Neural cell (in vitro differentiated cells): Measurements from ENCODE around the gene FNDC3B. TPM values are rescaled to one million over a fixed set of nuclear protein-coding genes. Genes with fewer than 3 reads are reported as not detected.

Experiments used
- H2AFZ ChIP-seq: fragments of 200-600, 300-800 bp; sonication (generic), shearing (Covaris generic); 2 replicates; pipeline ENCODE4 v1.6.0; 2014; ENCODE audit warnings: low read depth, mild to moderate bottlenecking, antibody characterized with exemption, low read length, moderate library complexity
- H3F3A ChIP-seq: fragments of 200-600 bp; shearing (Covaris generic); 2 replicates; pipeline ENCODE4 v1.6.1; 2016; ENCODE audit warnings: mild to moderate bottlenecking, moderate library complexity, mixed read lengths, antibody characterized with exemption, low read length; ENCODE audit not compliant: insufficient read depth, poor library complexity, severe bottlenecking
- H3K27ac ChIP-seq: fragments of 200-600, 300-800 bp; sonication (generic), shearing (Covaris generic); 2 replicates; pipeline ENCODE4 v1.5.1; 2014; ENCODE audit warnings: mild to moderate bottlenecking, low read length, moderate library complexity
- H3K27me3 ChIP-seq: fragments of 300-800, 200-600 bp; sonication (generic), shearing (Covaris generic); 2 replicates; pipeline ENCODE4 v1.6.0; 2014; ENCODE audit warnings: mild to moderate bottlenecking, low read depth, low read length, moderate library complexity; ENCODE audit not compliant: insufficient read depth
- H3K36me3 ChIP-seq: fragments of 300-800, 200-600 bp; sonication (generic), shearing (Covaris generic); 2 replicates; pipeline ENCODE4 v1.5.1; 2014; ENCODE audit warnings: mild to moderate bottlenecking, antibody characterized with exemption, low read length, moderate library complexity; ENCODE audit not compliant: insufficient read depth
- H3K4me2 ChIP-seq: fragments of 300-800, 200-600 bp; sonication (generic), shearing (Covaris generic); 2 replicates; pipeline ENCODE4 v1.6.0; 2014; ENCODE audit warnings: mild to moderate bottlenecking, low read length
- H3K4me3 ChIP-seq: fragments of 300-800, 200-600 bp; sonication (generic), shearing (Covaris generic); 2 replicates; pipeline ENCODE4 v1.5.1; 2014; ENCODE audit warnings: mild to moderate bottlenecking, low read length, moderate library complexity
- H3K79me2 ChIP-seq: fragments of 200-600 bp; shearing (Covaris generic); replicated peaks from 2 replicates; pipeline ENCODE4 v1.6.0; 2014; ENCODE audit warnings: mild to moderate bottlenecking, low read length, moderate library complexity; ENCODE audit not compliant: insufficient read depth
- H3K9ac ChIP-seq: fragments of 300-800, 200-600 bp; sonication (generic), shearing (Covaris generic); 2 replicates; pipeline ENCODE4 v1.6.1; 2016; ENCODE audit warnings: mild to moderate bottlenecking, low read length, mixed read lengths
- H3K9me2 ChIP-seq: fragments of 200-600 bp; shearing (Covaris generic); 2 replicates; pipeline ENCODE4 v1.6.1; 2016; ENCODE audit warnings: mild to moderate bottlenecking, low read length, mixed read lengths; ENCODE audit not compliant: insufficient read depth
- H3K9me3 ChIP-seq: fragments of 200-600, 300-800 bp; sonication (generic), shearing (Covaris generic); 2 replicates; pipeline ENCODE4 v1.6.1; 2016; ENCODE audit warnings: mild to moderate bottlenecking, mixed run types, low read length, moderate library complexity, mixed read lengths
- H4K20me1 ChIP-seq: fragments of 200-600 bp; shearing (Covaris generic); 2 replicates; pipeline ENCODE4 v1.6.1; 2016; ENCODE audit warnings: mild to moderate bottlenecking, mixed run types; ENCODE audit not compliant: insufficient read depth
- EP300 ChIP-seq: fragments of 450-650 bp; conservative IDR thresholded peaks from 2 replicates; pipeline ENCODE4 v1.6.1; 2014; ENCODE audit warnings: antibody characterized with exemption, mild to moderate bottlenecking, moderate library complexity; ENCODE audit not compliant: poor library complexity, severe bottlenecking
- EZH2 ChIP-seq: fragments of 200-600, 300-800 bp; shearing (Covaris generic), sonication (generic); IDR thresholded peaks from 2 replicates; pipeline ENCODE4 v1.6.1; 2014; ENCODE audit warnings: antibody characterized with exemption, low read length, borderline replicate concordance, mild to moderate bottlenecking; ENCODE audit not compliant: insufficient read depth, poor library complexity, severe bottlenecking
- MXI1 ChIP-seq: fragments of 450-650 bp; conservative IDR thresholded peaks from 2 replicates; pipeline ENCODE4 v1.6.1; 2014; ENCODE audit warnings: antibody characterized with exemption, mild to moderate bottlenecking; ENCODE audit not compliant: poor library complexity, severe bottlenecking
- POLR2AphosphoS5 ChIP-seq: IDR thresholded peaks from 2 replicates; pipeline ENCODE4 v1.6.1; 2012
- RAD21 ChIP-seq: fragments of 450-650 bp; conservative IDR thresholded peaks from 2 replicates; pipeline ENCODE4 v1.6.1; 2014; ENCODE audit warnings: antibody characterized with exemption, mild to moderate bottlenecking, moderate library complexity
- SMC3 ChIP-seq: fragments of 450-650 bp; conservative IDR thresholded peaks from 2 replicates; pipeline ENCODE4 v1.6.1; 2014; ENCODE audit warnings: antibody characterized with exemption, mild to moderate bottlenecking, moderate library complexity; ENCODE audit not compliant: poor library complexity
- TAF1 ChIP-seq: IDR thresholded peaks from 2 replicates; pipeline ENCODE4 v1.6.1; 2012; ENCODE audit warnings: low read depth
- polyA plus RNA-seq: library from polyadenylated mRNA; depleted of rRNA; stranded (reverse); fragments of >200 nt; gene quantifications from 2 replicates; pipeline ENCODE4 v1.2.3, GENCODE V29; 2014
- TF ChIP-seq, protein P1 (sequence below): IDR thresholded peaks from 2 replicates; pipeline ENCODE4 v1.6.1; 2012; ENCODE audit warnings: borderline replicate concordance
- TF ChIP-seq, protein P2 (sequence below): fragments of 450-650 bp; IDR thresholded peaks from 2 replicates; pipeline ENCODE4 v1.5.1; 2014; ENCODE audit warnings: antibody characterized with exemption, mild to moderate bottlenecking, moderate library complexity; ENCODE audit not compliant: poor library complexity, severe bottlenecking

Gene FNDC3B
- polyA plus RNA-seq, 1 donor from 2014 or later = 4.9 TPM

DNA sequence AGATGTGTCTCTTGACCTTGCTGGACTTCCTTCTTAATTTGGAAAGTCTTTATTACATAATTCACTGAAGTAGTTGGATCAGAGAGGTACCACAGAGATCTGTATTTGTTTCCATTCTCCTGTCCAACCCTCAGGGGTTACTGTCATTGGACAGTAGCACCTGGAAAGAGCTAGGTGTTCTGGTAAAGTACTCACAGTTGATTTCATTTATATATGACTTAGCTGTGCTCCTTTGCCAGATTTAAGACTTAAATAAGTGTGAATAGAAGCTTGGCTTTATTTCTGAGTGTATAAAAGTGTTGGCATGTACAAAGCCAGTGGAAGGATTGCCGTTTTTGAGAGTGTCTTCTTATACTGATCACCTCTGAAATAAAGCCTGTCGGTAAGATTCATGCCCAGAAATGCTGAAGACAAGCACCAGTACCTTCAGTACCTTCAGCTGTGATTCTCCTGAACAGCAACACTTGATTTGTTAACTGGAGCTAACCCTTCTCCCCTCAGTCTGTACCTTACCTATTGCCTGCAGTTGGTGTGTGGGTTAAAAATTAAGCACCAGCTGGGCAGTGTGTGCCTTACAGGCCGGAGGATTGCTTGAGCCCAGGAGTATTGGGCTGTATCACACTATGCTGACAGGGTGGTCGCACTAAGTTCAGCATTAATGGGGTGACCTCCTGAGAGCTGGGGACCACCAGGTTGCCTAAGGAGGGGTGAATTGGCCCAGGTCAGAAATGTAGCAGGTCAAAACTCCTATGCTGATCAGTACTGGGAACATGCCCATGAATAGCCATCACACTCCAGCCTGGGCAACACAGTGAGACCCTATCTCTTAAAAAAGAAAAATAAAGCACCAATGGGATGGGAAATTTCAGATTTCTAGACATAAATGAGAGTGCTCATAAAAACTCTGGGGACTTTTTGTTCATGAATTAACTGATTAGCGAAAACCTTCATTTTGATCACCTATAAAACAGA is 197.7 kb downstream of the FNDC3B start:
- TF ChIP-seq SMC3 (no peak), POLR2AphosphoS5 (no peak), MXI1 (no peak), TAF1 (no peak), EZH2 (no peak), EP300 (no peak), RAD21 (no peak)
- TF ChIP-seq, protein P1, sequence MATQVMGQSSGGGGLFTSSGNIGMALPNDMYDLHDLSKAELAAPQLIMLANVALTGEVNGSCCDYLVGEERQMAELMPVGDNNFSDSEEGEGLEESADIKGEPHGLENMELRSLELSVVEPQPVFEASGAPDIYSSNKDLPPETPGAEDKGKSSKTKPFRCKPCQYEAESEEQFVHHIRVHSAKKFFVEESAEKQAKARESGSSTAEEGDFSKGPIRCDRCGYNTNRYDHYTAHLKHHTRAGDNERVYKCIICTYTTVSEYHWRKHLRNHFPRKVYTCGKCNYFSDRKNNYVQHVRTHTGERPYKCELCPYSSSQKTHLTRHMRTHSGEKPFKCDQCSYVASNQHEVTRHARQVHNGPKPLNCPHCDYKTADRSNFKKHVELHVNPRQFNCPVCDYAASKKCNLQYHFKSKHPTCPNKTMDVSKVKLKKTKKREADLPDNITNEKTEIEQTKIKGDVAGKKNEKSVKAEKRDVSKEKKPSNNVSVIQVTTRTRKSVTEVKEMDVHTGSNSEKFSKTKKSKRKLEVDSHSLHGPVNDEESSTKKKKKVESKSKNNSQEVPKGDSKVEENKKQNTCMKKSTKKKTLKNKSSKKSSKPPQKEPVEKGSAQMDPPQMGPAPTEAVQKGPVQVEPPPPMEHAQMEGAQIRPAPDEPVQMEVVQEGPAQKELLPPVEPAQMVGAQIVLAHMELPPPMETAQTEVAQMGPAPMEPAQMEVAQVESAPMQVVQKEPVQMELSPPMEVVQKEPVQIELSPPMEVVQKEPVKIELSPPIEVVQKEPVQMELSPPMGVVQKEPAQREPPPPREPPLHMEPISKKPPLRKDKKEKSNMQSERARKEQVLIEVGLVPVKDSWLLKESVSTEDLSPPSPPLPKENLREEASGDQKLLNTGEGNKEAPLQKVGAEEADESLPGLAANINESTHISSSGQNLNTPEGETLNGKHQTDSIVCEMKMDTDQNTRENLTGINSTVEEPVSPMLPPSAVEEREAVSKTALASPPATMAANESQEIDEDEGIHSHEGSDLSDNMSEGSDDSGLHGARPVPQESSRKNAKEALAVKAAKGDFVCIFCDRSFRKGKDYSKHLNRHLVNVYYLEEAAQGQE = no peak
- TF ChIP-seq, protein P2, sequence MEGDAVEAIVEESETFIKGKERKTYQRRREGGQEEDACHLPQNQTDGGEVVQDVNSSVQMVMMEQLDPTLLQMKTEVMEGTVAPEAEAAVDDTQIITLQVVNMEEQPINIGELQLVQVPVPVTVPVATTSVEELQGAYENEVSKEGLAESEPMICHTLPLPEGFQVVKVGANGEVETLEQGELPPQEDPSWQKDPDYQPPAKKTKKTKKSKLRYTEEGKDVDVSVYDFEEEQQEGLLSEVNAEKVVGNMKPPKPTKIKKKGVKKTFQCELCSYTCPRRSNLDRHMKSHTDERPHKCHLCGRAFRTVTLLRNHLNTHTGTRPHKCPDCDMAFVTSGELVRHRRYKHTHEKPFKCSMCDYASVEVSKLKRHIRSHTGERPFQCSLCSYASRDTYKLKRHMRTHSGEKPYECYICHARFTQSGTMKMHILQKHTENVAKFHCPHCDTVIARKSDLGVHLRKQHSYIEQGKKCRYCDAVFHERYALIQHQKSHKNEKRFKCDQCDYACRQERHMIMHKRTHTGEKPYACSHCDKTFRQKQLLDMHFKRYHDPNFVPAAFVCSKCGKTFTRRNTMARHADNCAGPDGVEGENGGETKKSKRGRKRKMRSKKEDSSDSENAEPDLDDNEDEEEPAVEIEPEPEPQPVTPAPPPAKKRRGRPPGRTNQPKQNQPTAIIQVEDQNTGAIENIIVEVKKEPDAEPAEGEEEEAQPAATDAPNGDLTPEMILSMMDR = no peak

DNA sequence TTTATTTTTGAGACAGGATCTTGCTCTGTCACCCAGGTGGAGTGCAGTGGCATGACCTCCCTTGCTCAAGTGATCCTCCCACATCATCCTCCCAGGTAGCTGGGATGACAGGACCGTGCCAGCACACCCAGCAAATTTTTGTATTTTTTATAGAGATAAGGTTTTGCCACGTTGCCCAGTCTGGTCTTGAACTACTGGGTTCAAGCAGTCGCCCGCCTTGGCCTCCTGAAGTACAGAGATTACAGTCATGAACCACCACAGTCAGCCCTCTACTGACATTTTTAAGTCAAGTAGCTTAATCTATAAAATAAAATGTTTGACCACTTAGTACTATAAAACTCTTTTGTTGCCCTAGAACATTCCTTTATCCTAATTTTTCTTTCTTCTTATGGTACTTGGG is 198.8 kb downstream of the FNDC3B start:
- H3K27me3 ChIP-seq = no peaks in the 10 kb centered on the region
- H4K20me1 ChIP-seq = no peaks in the 10 kb centered on the region
- H3K36me3 ChIP-seq = no peaks in the 10 kb centered on the region
- no peaks in the 10 kb centered on the region for H3K9me2 ChIP-seq
- no peak overlapping the region for H3K4me3 ChIP-seq
- H3F3A ChIP-seq = no peaks in the 10 kb centered on the region
- H3K9me3 ChIP-seq = no peaks in the 10 kb centered on the region
- TF ChIP-seq TAF1 (no peak), RAD21 (no peak), POLR2AphosphoS5 (no peak), EP300 (no peak), EZH2 (no peak), MXI1 (no peak), SMC3 (no peak)
- TF ChIP-seq, protein P2 = no peak
- TF ChIP-seq, protein P1 = no peak
- no peaks in the 10 kb centered on the region for H3K79me2 ChIP-seq
- H3K27ac ChIP-seq = no peak overlapping the region
- H2AFZ ChIP-seq = no peak overlapping the region
- no peak overlapping the region for H3K9ac ChIP-seq
- H3K4me2 ChIP-seq = no peak overlapping the region

More for the DNA sequence above, 197.7 kb downstream of the FNDC3B start:
- Histone ChIP-seq H3K4me2 (no peak overlapping the region), H3K9me3 (no peaks in the 10 kb centered on the region), H4K20me1 (no peaks in the 10 kb centered on the region), H3K79me2 (no peaks in the 10 kb centered on the region), H3K27me3 (no peaks in the 10 kb centered on the region), H3K36me3 (no peaks in the 10 kb centered on the region), H3K4me3 (no peak overlapping the region), H3F3A (no peaks in the 10 kb centered on the region), H3K27ac (no peak overlapping the region), H3K9ac (no peak overlapping the region), H3K9me2 (no peaks in the 10 kb centered on the region), H2AFZ (no peak overlapping the region)
